Measurements from ENCODE around the gene DNASE2.

The DNASE2 gene

GRCh38 chr19:12875086-12875485 is 6.2 kb downstream of the DNASE2 start:
- no peak for DNase-seq
- TF ChIP-seq CTCF (IDR thresholded peaks at IDR 0.05; ENCODE audit: low read depth, low read length), result no peak
- H3K27ac ChIP-seq, result no peak overlapping the region
- no peak overlapping the region for H3K4me3 ChIP-seq (ENCODE audit: low read depth, low read length)
- no peaks in the 10 kb centered on the region for H3K9me3 ChIP-seq (ENCODE audit: severe bottlenecking)
- H3K36me3 ChIP-seq, result peaks cover 47% of the 10 kb centered on the region
- no peaks in the 10 kb centered on the region for H3K27me3 ChIP-seq (ENCODE audit: insufficient read depth, low read depth, severe bottlenecking)

- Histone ChIP-seq H3K27me3 (ENCODE audit: insufficient read depth, low read depth, severe bottlenecking) (no peaks in the 10 kb centered on the region), H3K4me3 (ENCODE audit: low read depth, low read length) (no peak overlapping the region), H3K9me3 (ENCODE audit: severe bottlenecking) (no peaks in the 10 kb centered on the region), H3K36me3 (peaks cover 53% of the 10 kb centered on the region), H3K27ac (no peak overlapping the region)
- DNase-seq, result no peak
- TF ChIP-seq CTCF (IDR thresholded peaks at IDR 0.05; ENCODE audit: low read depth, low read length), result no peak
Measured at GRCh38 chr19:12873891-12874745, 7.1 kb downstream of the DNASE2 start.

- DNase-seq, result peak; percentile 48
- Histone ChIP-seq H3K27ac (no peak overlapping the region), H3K4me3 (ENCODE audit: low read depth, low read length) (no peak overlapping the region), H3K27me3 (ENCODE audit: insufficient read depth, low read depth, severe bottlenecking) (no peaks in the 10 kb centered on the region), H3K36me3 (peaks cover 62% of the 10 kb centered on the region), H3K9me3 (ENCODE audit: severe bottlenecking) (no peaks in the 10 kb centered on the region)
- no peak for TF ChIP-seq CTCF (IDR thresholded peaks at IDR 0.05; ENCODE audit: low read depth, low read length)
Measured at GRCh38 chr19:12872941-12873890, 8.0 kb downstream of the DNASE2 start.

GRCh38 chr19:12872255-12872654 is 9.0 kb downstream of the DNASE2 start:
- TF ChIP-seq CTCF (IDR thresholded peaks at IDR 0.05; ENCODE audit: low read depth, low read length), result no peak
- Histone ChIP-seq H3K4me3 (ENCODE audit: low read depth, low read length) (no peak overlapping the region), H3K27ac (no peak overlapping the region), H3K36me3 (peaks cover 71% of the 10 kb centered on the region), H3K27me3 (ENCODE audit: insufficient read depth, low read depth, severe bottlenecking) (no peaks in the 10 kb centered on the region), H3K9me3 (ENCODE audit: severe bottlenecking) (no peaks in the 10 kb centered on the region)
- no peak for DNase-seq

- peaks cover 74% of the 10 kb centered on the region for H3K36me3 ChIP-seq
- H3K9me3 ChIP-seq (ENCODE audit: severe bottlenecking), result no peaks in the 10 kb centered on the region
- DNase-seq, result no peak
- H3K4me3 ChIP-seq (ENCODE audit: low read depth, low read length), result no peak overlapping the region
- H3K27me3 ChIP-seq (ENCODE audit: insufficient read depth, low read depth, severe bottlenecking), result no peaks in the 10 kb centered on the region
- no peak overlapping the region for H3K27ac ChIP-seq
- no peak for TF ChIP-seq CTCF (IDR thresholded peaks at IDR 0.05; ENCODE audit: low read depth, low read length)
Measured at GRCh38 chr19:12871681-12872080, 9.6 kb downstream of the DNASE2 start.
